MG63 (cell line): ENCODE data around the gene PCP4. TPM values are rescaled to one million over a fixed set of nuclear protein-coding genes. Genes with fewer than 3 reads are reported as not detected.
A peak's percentile ranks its signal among the peaks of the same experiment; 100 is the strongest.

Source experiments
- DNase-seq: peaks from one replicate; pipeline ENCODE4 v3.0.0-alpha.2; 2020
- H3K27me3 ChIP-seq: fragments of 250-450 bp; sonication (Bioruptor Pico); 2 replicates; pipeline ENCODE4 v1.5.1; 2020; ENCODE audit warnings: mild to moderate bottlenecking, moderate library complexity
- H3K36me3 ChIP-seq: fragments of 250-450 bp; sonication (Bioruptor Pico); 2 replicates; pipeline ENCODE4 v1.5.1; 2020; ENCODE audit warnings: mild to moderate bottlenecking, moderate library complexity
- H3K4me3 ChIP-seq: fragments of 250-450 bp; sonication (Bioruptor Pico); 2 replicates; pipeline ENCODE4 v1.5.1; 2020; ENCODE audit warnings: mild to moderate bottlenecking, moderate library complexity
- H3K9me3 ChIP-seq: fragments of 250-450 bp; sonication (Bioruptor Pico); 2 replicates; pipeline ENCODE4 v1.5.1; 2020; ENCODE audit warnings: mild to moderate bottlenecking, moderate library complexity
- total RNA-seq: library from RNA; depleted of rRNA; stranded (reverse); fragments of >200 nt; shearing (Covaris generic); gene quantifications from 2 replicates; pipeline ENCODE4 v1.2.3, GENCODE V29; 2014; ENCODE audit warnings: low replicate concordance; rRNA removed

PCP4 gene
- not detected in 2 replicates for total RNA-seq

- H3K4me3 ChIP-seq = no peak within 1 kb of the TSS
- peaks cover 5% of the 10 kb centered on the region for H3K27me3 ChIP-seq
- no peaks in the 10 kb centered on the region for H3K36me3 ChIP-seq
- no peaks in the 10 kb centered on the region for H3K9me3 ChIP-seq
- DNase-seq = peak; percentile 36
Measured at GRCh38 chr21:39867198-39867650, at the start of gene PCP4. TSS of gene PCP4 (plus strand) at chr21:39867438. CDS start at chr21:39867502, 64 bp downstream.

GRCh38 chr21:39818557-39818956 is 48.7 kb upstream of the PCP4 start:
- no peak for DNase-seq
- Histone ChIP-seq H3K27me3 (no peaks in the 10 kb centered on the region), H3K36me3 (no peaks in the 10 kb centered on the region), H3K4me3 (no peak overlapping the region), H3K9me3 (no peaks in the 10 kb centered on the region)

GRCh38 chr21:39822042-39822441 is 45.2 kb upstream of the PCP4 start:
- no peaks in the 10 kb centered on the region for H3K9me3 ChIP-seq
- H3K4me3 ChIP-seq = no peak overlapping the region
- no peaks in the 10 kb centered on the region for H3K36me3 ChIP-seq
- no peak for DNase-seq
- H3K27me3 ChIP-seq = no peaks in the 10 kb centered on the region; the same call in 1 of the 2 replicates

DNA sequence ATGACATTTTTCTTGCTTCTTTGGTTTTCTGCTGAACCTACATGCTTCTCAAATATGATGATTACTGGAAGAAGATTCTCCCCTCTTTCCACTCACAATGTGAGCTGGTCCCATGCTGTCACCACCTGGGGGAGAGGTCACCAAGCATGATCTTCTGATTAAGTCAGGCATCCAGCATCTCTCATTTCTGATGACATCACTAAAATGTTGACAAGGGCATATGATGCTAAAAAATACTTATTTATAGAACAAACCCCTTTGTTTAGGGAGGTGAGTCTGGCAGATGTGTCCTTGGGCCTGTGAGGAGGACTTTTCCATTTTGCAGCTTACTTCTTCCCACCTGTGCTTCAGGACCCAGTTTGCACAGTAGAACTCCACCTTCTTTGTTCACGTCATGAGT is 42.0 kb upstream of the PCP4 start:
- Histone ChIP-seq H3K4me3 (no peak overlapping the region), H3K27me3 (no peaks in the 10 kb centered on the region; the same call in none of the 2 replicates), H3K36me3 (no peaks in the 10 kb centered on the region), H3K9me3 (no peaks in the 10 kb centered on the region)
- DNase-seq = no peak

- Histone ChIP-seq H3K36me3 (no peaks in the 10 kb centered on the region), H3K27me3 (peaks cover 8% of the 10 kb centered on the region), H3K4me3 (no peak overlapping the region), H3K9me3 (no peaks in the 10 kb centered on the region)
- DNase-seq = no peak
Measured at GRCh38 chr21:39834543-39834942, 32.7 kb upstream of the PCP4 start.

GRCh38 chr21:39837861-39838359 is 29.3 kb upstream of the PCP4 start:
- H3K9me3 ChIP-seq = no peaks in the 10 kb centered on the region
- H3K27me3 ChIP-seq = peaks cover 5% of the 10 kb centered on the region; the same call in 1 of the 2 replicates
- no peak overlapping the region for H3K4me3 ChIP-seq
- H3K36me3 ChIP-seq = no peaks in the 10 kb centered on the region
- no peak for DNase-seq

GRCh38 chr21:39840373-39841097 is 26.7 kb upstream of the PCP4 start:
- Histone ChIP-seq H3K9me3 (no peaks in the 10 kb centered on the region), H3K36me3 (no peaks in the 10 kb centered on the region), H3K27me3 (no peaks in the 10 kb centered on the region), H3K4me3 (no peak overlapping the region)
- DNase-seq = no peak

DNA sequence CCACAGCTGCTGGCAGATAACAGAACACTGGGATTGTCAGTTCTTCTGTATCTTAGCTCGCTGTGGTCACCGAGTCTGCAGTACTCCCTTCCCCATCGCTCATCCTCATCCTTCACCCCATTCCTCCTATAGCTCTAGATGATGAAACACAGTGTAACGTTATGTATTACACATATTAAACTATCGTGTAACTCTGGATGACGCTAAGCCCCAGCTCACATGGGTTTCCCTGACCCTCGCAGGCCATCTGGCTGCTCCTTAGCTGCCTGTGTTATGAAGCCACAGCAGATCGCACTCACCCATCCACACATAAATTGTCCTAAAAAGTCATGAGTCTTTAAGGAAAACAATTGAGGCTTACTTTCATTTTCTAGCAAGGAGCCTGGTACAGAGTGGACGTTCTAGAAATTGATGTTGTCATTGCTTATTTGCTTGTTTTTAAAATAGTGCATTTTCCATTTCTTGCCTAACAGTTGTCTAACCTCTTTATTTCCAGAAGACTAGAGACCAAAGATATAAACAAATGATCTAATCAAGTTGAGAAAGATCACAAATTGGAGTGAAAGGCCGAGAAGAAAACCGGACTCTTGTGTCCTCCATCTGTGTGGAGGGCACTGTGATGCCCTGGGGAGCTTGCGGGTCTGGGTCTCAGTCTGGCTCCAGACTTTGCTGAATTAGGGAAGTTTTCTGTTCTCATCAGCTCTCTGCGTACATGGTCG is 24.3 kb upstream of the PCP4 start:
- Histone ChIP-seq H3K27me3 (no peaks in the 10 kb centered on the region), H3K36me3 (no peaks in the 10 kb centered on the region), H3K9me3 (no peaks in the 10 kb centered on the region), H3K4me3 (no peak overlapping the region)
- no peak for DNase-seq

GRCh38 chr21:39843483-39843882 is 23.8 kb upstream of the PCP4 start:
- no peak for DNase-seq
- H3K9me3 ChIP-seq = no peaks in the 10 kb centered on the region
- H3K36me3 ChIP-seq = no peaks in the 10 kb centered on the region
- no peaks in the 10 kb centered on the region for H3K27me3 ChIP-seq
- H3K4me3 ChIP-seq = no peak overlapping the region

DNA sequence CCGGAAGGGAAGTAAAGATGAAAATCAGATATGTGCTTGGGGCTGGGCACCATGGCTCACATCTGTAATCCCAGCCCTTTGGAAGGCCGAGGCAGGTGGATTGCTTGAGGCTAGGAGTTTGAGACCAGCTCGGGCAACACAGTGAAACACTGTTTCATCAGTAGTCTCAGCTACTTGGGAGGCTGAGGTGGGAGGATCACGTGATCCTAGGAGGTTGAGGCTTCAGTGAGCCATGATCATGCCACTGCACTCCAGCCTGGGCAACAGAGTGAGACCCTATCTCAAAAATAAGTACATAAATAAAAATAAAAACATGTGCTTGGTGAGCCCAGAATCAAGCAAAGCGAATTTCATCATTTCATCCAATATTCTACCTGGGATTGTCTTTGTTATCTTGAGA is 23.3 kb upstream of the PCP4 start:
- DNase-seq = no peak
- Histone ChIP-seq H3K9me3 (no peaks in the 10 kb centered on the region), H3K36me3 (no peaks in the 10 kb centered on the region), H3K4me3 (no peak overlapping the region), H3K27me3 (no peaks in the 10 kb centered on the region)

DNA sequence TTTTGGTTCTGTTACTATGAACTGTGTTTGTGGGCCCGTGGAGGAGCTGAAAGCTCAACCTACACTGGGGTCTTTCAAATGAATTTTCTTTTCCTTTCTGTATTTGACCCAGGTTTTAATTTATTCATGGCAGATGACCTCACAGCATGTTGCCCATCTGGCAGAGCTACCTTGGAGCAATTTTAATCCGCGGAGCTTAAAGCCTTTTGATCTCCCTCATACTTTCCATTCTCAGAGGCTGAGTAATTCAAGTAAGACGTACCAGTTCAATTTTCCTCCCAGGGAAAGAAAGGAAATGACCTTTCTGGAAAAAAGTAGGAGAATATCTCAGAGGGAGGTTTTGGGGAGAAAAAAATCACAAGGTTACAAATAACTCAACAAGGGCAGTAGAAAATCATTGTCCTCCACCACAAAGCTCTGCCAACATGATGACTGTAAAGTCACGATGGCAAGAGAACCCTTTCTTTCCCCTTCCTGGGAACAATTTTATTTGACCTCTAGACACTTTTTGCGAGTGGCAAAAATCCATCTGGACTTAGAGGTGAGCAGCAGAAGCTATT is 21.6 kb upstream of the PCP4 start:
- Histone ChIP-seq H3K9me3 (no peaks in the 10 kb centered on the region), H3K36me3 (no peaks in the 10 kb centered on the region), H3K4me3 (no peak overlapping the region), H3K27me3 (no peaks in the 10 kb centered on the region)
- DNase-seq = peak; percentile 41

DNA sequence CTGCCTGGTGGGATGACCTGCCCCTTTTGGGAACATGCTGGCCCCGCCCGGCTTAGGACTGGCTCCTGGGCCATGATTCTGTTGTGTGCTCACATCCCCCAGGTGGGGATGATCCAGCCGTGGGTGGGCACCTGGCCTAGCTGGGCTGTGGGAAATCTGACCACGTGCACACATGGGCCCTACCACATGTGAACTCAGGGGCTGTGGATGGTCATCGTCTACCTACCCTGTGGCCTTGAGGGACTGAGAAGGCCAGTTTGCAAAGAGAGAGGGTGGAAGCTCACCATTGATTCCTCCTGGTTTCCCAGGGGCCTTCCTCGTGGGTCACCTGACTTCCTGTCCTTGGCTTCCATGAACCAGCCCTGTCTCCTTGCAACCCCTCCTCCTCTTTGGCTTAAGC is 19.4 kb upstream of the PCP4 start:
- Histone ChIP-seq H3K27me3 (no peaks in the 10 kb centered on the region), H3K9me3 (no peaks in the 10 kb centered on the region), H3K36me3 (no peaks in the 10 kb centered on the region), H3K4me3 (no peak overlapping the region)
- no peak for DNase-seq

DNA sequence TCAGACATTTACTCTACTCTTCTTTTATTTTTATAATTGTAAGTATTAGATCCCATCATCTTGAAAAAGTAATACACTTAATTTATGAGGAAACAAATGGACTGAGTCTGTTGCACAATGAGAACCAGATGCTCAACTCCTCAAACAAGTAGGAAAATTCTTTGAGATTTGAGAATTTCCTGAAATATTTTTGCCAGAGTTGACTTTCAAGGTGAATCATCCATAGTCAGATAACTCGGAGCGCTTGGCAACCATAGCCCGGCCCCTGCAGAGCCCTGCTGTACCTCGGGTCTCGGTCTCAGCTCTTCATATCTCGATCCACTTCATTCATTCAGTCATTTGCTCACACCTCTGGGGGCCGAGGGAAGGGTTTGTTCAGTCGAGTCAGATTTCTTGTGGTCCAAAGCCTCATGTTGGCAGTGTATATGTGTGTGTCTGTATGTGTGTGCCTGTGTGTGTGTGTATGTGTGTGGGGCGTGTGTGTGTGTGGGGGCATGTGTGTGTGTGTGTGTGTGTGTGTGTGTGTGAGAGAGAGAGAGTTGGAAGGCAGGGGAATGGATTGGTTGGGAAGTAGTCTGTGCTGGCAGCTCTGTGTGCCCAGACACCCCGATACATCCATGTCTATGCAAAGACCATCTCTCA is 18.1 kb upstream of the PCP4 start:
- no peaks in the 10 kb centered on the region for H3K36me3 ChIP-seq
- no peak for DNase-seq
- no peak overlapping the region for H3K4me3 ChIP-seq
- H3K27me3 ChIP-seq = no peaks in the 10 kb centered on the region
- H3K9me3 ChIP-seq = no peaks in the 10 kb centered on the region

- DNase-seq = no peak
- Histone ChIP-seq H3K9me3 (no peaks in the 10 kb centered on the region), H3K4me3 (no peak overlapping the region), H3K27me3 (no peaks in the 10 kb centered on the region), H3K36me3 (no peaks in the 10 kb centered on the region)
Measured at GRCh38 chr21:39850333-39850732, 16.9 kb upstream of the PCP4 start.

DNA sequence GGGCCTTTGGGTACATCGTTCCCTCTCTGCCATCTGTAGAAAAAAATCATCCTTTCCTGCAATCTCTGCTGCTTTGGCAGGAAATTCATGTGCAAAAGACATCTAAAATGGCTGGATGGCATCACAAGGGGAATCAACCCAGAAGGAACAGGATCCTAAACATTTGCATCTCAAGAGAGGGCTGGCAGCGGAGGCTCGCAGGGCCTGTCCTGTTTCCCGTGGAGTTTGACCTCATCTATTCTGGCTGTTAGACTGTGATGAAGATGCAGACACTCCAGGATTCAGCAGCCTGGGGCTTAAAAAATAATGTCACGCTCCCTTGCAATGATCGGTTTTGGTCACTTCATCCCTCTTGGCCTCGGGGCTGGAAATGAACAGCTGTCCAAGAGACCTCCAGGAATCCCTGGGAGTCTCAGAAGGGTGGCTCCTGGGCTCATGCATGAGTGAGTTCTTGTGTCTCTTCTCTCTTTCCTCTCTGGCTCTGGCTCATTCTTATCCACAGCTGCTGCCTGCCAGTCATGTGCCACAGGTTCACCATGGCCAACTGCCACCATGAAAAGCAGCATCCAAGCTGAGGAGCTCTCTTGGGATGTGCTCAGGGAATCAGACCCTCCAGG is 16.1 kb upstream of the PCP4 start:
- no peaks in the 10 kb centered on the region for H3K9me3 ChIP-seq
- H3K4me3 ChIP-seq = no peak overlapping the region
- no peaks in the 10 kb centered on the region for H3K27me3 ChIP-seq
- no peak for DNase-seq
- no peaks in the 10 kb centered on the region for H3K36me3 ChIP-seq

GRCh38 chr21:39852021-39852721 is 15.1 kb upstream of the PCP4 start:
- Histone ChIP-seq H3K36me3 (no peaks in the 10 kb centered on the region), H3K4me3 (no peak overlapping the region), H3K9me3 (no peaks in the 10 kb centered on the region), H3K27me3 (no peaks in the 10 kb centered on the region)
- DNase-seq = no peak
